Melanocyte of skin (primary cell): ENCODE data around the gene TAMALIN. TPM values are rescaled to one million over a fixed set of nuclear protein-coding genes. Genes with fewer than 3 reads are reported as not detected.

Experiments
- small RNA-seq, 2 donors: library from RNA; depleted of rRNA; stranded (forward); fragments of <200 nt; gene quantifications; one replicate each; pipeline ENCODE3, GENCODE V24; 2012
- total RNA-seq, 2 donors: library from RNA; depleted of rRNA; stranded (reverse); fragments of >200 nt; gene quantifications; 2 replicates each; pipeline ENCODE4 v1.2.3, GENCODE V29; 2012

Gene TAMALIN
- total RNA-seq, result 10 to 100 TPM; 32.0 to 52.0 TPM

GRCh38 chr12:52006726-52007157, at the start of gene TAMALIN:
Gene TAMALIN, plus strand, starts transcription at chr12:52006946. Its CDS starts 74 bp downstream, at chr12:52007020.

DNA sequence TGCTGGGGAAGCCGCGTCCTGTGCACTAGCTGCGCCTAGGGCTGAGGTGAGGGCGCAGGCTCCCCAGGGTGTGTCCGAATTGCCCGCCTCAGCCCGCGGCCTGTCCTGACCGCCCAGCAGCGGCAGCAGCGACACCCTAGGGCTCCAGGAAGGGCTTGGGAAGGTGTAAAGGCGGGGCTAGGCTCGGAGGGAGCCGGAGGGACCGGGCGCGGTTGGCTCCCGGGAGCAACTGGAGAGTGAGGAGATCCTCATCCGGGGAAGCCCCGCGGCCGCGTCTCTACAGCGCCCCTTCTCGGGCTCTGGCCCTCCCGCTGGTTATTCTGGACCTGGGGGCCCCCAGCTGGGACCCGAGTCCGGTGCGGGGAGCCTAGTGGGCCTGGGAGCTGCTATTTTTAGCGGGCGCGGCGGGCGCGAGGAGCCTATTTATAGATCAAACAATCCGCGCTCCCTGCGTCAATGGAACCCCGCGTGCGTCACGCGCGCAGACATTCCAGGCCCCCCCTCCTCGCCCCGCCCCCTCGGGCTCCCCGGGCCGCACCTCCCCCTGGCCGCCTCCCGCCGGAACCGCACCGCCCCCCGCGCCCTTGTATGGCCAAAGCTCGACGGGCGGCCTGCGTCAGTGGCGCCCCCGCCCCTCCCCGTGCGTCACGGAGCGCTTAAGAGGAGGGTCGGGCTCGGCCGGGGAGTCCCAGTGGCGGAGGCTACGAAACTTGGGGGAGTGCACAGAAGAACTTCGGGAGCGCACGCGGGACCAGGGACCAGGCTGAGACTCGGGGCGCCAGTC, 44.2 kb downstream of the TAMALIN start, which contains the start of gene NR4A1:
Gene NR4A1 (plus strand): TSS at position 685 of the 784 bp plus-strand sequence. CDS start 2,887 bp downstream, outside the sequence.

Small RNAs within 50 kb of the gene (small RNA-seq; reads per million reads assigned to genes)
- gene RNU6-574P, result 0.30 to 0.70 reads per million in 2 donors

Other genes with a start within 250 kb of the TAMALIN start
- under 1 TPM in 1 of 2 donors, not detected in 1; under 0.01 TPM for gene FIGNL2, start 158.2 kb upstream of the TAMALIN start, total RNA-seq
- gene ANKRD33, start 118.8 kb upstream of the TAMALIN start, total RNA-seq, result not detected
- under 1 TPM; 0.34 to 1.00 TPM for gene ACVRL1, start 99.4 kb upstream of the TAMALIN start, total RNA-seq
- 1 to 10 TPM; 6.5 to 7.7 TPM for gene ACVR1B, start 55.2 kb upstream of the TAMALIN start, total RNA-seq
- 10 to 100 TPM in 1 of 2 donors, 1 to 10 TPM in 1; 7.2 to 11.0 TPM for gene NR4A1, start 44.5 kb downstream of the TAMALIN start, total RNA-seq
- gene ATG101, start 63.0 kb downstream of the TAMALIN start, total RNA-seq, result 10 to 100 TPM; 33.4 to 70.6 TPM
- gene SMIM41, start 72.8 kb downstream of the TAMALIN start, total RNA-seq, result not detected
- gene KRT80, start 185.1 kb downstream of the TAMALIN start, total RNA-seq, result under 1 TPM in 1 of 2 donors, not detected in 1; under 0.01 TPM
- under 1 TPM; under 0.01 to 1.00 TPM for gene KRT7, start 226.3 kb downstream of the TAMALIN start, total RNA-seq